ENCODE data around the gene MBP.

MBP gene

GRCh38 chr18:77052983-77053309 lies 79.6 kb downstream of the MBP start:
- TF ChIP-seq TAF1 (IDR thresholded peaks at IDR 0.05; ENCODE audit: low read depth): no peak
- TF ChIP-seq, protein P1, sequence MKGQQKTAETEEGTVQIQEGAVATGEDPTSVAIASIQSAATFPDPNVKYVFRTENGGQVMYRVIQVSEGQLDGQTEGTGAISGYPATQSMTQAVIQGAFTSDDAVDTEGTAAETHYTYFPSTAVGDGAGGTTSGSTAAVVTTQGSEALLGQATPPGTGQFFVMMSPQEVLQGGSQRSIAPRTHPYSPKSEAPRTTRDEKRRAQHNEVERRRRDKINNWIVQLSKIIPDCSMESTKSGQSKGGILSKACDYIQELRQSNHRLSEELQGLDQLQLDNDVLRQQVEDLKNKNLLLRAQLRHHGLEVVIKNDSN (IDR thresholded peaks at IDR 0.05): no peak
- TF ChIP-seq TEAD4 (IDR thresholded peaks at IDR 0.05): no peak
- TF ChIP-seq YY1 (IDR thresholded peaks at IDR 0.05; ENCODE audit: low read depth): no peak
- TF ChIP-seq, protein P2, sequence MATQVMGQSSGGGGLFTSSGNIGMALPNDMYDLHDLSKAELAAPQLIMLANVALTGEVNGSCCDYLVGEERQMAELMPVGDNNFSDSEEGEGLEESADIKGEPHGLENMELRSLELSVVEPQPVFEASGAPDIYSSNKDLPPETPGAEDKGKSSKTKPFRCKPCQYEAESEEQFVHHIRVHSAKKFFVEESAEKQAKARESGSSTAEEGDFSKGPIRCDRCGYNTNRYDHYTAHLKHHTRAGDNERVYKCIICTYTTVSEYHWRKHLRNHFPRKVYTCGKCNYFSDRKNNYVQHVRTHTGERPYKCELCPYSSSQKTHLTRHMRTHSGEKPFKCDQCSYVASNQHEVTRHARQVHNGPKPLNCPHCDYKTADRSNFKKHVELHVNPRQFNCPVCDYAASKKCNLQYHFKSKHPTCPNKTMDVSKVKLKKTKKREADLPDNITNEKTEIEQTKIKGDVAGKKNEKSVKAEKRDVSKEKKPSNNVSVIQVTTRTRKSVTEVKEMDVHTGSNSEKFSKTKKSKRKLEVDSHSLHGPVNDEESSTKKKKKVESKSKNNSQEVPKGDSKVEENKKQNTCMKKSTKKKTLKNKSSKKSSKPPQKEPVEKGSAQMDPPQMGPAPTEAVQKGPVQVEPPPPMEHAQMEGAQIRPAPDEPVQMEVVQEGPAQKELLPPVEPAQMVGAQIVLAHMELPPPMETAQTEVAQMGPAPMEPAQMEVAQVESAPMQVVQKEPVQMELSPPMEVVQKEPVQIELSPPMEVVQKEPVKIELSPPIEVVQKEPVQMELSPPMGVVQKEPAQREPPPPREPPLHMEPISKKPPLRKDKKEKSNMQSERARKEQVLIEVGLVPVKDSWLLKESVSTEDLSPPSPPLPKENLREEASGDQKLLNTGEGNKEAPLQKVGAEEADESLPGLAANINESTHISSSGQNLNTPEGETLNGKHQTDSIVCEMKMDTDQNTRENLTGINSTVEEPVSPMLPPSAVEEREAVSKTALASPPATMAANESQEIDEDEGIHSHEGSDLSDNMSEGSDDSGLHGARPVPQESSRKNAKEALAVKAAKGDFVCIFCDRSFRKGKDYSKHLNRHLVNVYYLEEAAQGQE (IDR thresholded peaks at IDR 0.05; ENCODE audit: low read depth): no peak
- no peak for TF ChIP-seq MAX (IDR thresholded peaks at IDR 0.05)
- no peak for TF ChIP-seq CEBPB (IDR thresholded peaks at IDR 0.05)

- TF ChIP-seq TEAD4 (IDR thresholded peaks at IDR 0.05): no peak
- no peak for TF ChIP-seq RAD21 (IDR thresholded peaks at IDR 0.05; ENCODE audit: low read depth)
- TF ChIP-seq NFIC (IDR thresholded peaks at IDR 0.05): no peak
- TF ChIP-seq FOXM1 (IDR thresholded peaks at IDR 0.05; ENCODE audit: borderline replicate concordance, low read depth): no peak
- no peak for TF ChIP-seq TCF12 (IDR thresholded peaks at IDR 0.05; ENCODE audit: low read depth)
- TF ChIP-seq CEBPB (IDR thresholded peaks at IDR 0.05): no peak
- TF ChIP-seq YY1 (IDR thresholded peaks at IDR 0.05; ENCODE audit: low read depth): no peak
- TF ChIP-seq, protein P2 (IDR thresholded peaks at IDR 0.05; ENCODE audit: low read depth): no peak
- TF ChIP-seq EP300 (IDR thresholded peaks at IDR 0.05; ENCODE audit: borderline replicate concordance): no peak
- TF ChIP-seq CREB1 (IDR thresholded peaks at IDR 0.05; ENCODE audit: low read depth): no peak
- no peak for TF ChIP-seq TAF1 (IDR thresholded peaks at IDR 0.05; ENCODE audit: low read depth)
- no peak for TF ChIP-seq EGR1 (IDR thresholded peaks at IDR 0.05)
- TF ChIP-seq, protein P1 (IDR thresholded peaks at IDR 0.05): no peak
Observed at GRCh38 chr18:77052297-77052982, 80.1 kb downstream of the MBP start.

DNA sequence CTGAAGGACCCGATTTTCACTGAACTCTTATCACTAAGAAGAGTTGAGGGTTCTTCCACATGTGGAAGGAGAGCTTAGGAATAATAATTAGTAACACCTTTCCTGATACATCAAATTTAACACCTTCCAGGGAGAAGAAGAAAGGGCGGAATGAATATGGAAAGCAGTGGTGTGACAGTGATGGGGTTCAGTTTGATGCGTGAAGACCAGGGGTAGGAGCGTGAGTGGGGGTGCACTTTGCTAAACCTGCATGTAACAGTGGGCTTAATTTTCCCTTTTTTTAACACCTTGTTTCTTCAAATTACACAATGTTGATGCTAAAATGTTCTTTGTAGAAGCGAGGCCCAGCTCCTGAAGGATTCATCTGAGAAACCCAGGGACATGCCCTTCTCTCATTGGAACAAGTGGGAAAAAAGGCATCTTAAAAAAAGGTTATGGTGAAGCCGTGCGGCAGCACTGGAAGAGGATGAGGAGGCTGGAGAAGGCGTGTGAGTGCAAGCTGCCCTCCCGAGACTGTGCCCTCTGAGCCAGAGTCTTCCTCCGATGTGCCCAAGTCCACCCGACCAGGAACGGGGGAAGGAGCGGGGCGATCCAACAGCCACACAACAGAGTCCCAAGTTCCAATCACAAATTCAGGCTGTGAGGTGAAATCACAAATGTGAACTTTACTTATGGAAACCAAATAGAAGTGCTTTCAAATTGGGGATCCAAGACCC lies 80.8 kb downstream of the MBP start:
- TF ChIP-seq EP300 (IDR thresholded peaks at IDR 0.05; ENCODE audit: borderline replicate concordance): no peak
- TF ChIP-seq FOXM1 (IDR thresholded peaks at IDR 0.05; ENCODE audit: borderline replicate concordance, low read depth): no peak
- no peak for TF ChIP-seq CREB1 (IDR thresholded peaks at IDR 0.05; ENCODE audit: low read depth)
- TF ChIP-seq YY1 (IDR thresholded peaks at IDR 0.05; ENCODE audit: low read depth): no peak
- no peak for TF ChIP-seq NFIC (IDR thresholded peaks at IDR 0.05)
- TF ChIP-seq MAX (IDR thresholded peaks at IDR 0.05): no peak
- no peak for TF ChIP-seq CEBPB (IDR thresholded peaks at IDR 0.05)

DNA sequence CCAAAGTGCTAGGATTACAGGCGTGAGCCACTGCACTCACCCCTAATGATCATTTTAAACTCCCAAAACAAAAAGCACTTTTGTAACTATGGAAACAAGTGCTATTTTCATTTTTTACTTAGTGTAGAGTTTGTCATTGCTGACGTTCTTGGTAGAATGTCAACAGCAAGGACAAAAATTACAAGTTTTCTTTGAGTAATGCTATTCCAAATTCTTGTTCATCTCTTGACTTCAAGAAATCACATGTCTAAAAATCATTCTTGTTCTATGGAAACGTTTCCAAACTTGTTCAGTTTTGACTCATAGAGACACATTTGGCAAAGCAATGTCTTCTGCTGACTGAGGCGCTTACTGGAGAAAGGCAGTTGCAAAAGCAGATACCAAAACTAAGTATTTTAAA lies 82.6 kb downstream of the MBP start:
- TF ChIP-seq YY1 (IDR thresholded peaks at IDR 0.05; ENCODE audit: low read depth) (no peak), TCF12 (IDR thresholded peaks at IDR 0.05; ENCODE audit: low read depth) (no peak), CREB1 (IDR thresholded peaks at IDR 0.05; ENCODE audit: low read depth) (no peak), CEBPB (IDR thresholded peaks at IDR 0.05) (no peak), TAF1 (IDR thresholded peaks at IDR 0.05; ENCODE audit: low read depth) (no peak)
- TF ChIP-seq, protein P2 (IDR thresholded peaks at IDR 0.05; ENCODE audit: low read depth): no peak
